ENCODE data around the gene ABCD1.

GRCh38 chrX:153685751-153686696 is 38.6 kb upstream of the ABCD1 start:
- TF ChIP-seq CTCF (IDR thresholded peaks at IDR 0.05 in 8 of 11, conservative IDR thresholded peaks at IDR 0.05 in 3 of 11) (no peak), POLR2A (IDR thresholded peaks at IDR 0.05) (no peak), POLR2AphosphoS5 (IDR thresholded peaks at IDR 0.05) (no peak)
